GM12864 (cell line): ENCODE results near the gene INMT.

Experiments used
- DNase-seq: peaks from one replicate; pipeline ENCODE4 v3.0.0-alpha.2; 2011; ENCODE audit warnings: low read depth
- H3K4me3 ChIP-seq: 2 replicates; pipeline ENCODE4 v1.5.1; 2011; ENCODE audit warnings: mild to moderate bottlenecking, low read depth, low read length, control low read depth
- CTCF ChIP-seq: IDR thresholded peaks from 2 replicates; pipeline ENCODE4 v1.5.1; 2011; ENCODE audit warnings: low read depth, mild to moderate bottlenecking, moderate library complexity, low read length, control low read depth, inconsistent platforms; ENCODE audit errors: missing control alignments

The INMT gene

GRCh38 chr7:30800785-30801252 lies 48.9 kb downstream of the INMT start:
- DNase-seq: peak; percentile 46
- peak; percentile 73 for TF ChIP-seq CTCF
- no peak overlapping the region for H3K4me3 ChIP-seq

- TF ChIP-seq CTCF: no peak
- DNase-seq: no peak
- H3K4me3 ChIP-seq: no peak overlapping the region
These were observed 50.9 kb downstream of the INMT start for GRCh38 chr7:30802812-30803211.

- no peak for TF ChIP-seq CTCF
- DNase-seq: no peak
- H3K4me3 ChIP-seq: no peak overlapping the region
These were observed 52.2 kb downstream of the INMT start for GRCh38 chr7:30804078-30804661.

GRCh38 chr7:30805081-30805691 lies 53.3 kb downstream of the INMT start:
- H3K4me3 ChIP-seq: no peak overlapping the region
- TF ChIP-seq CTCF: no peak
- DNase-seq: no peak

GRCh38 chr7:30805931-30806330 lies 54.0 kb downstream of the INMT start:
- no peak for DNase-seq
- TF ChIP-seq CTCF: no peak

More at GRCh38 chr7:30805931-30806330, 54.0 kb downstream of the INMT start:
- H3K4me3 ChIP-seq: no peak overlapping the region
